ENCODE results near the gene PLXNA4.

PLXNA4 gene

GRCh38 chr7:132536654-132537395 lies 39.4 kb downstream of the PLXNA4 start:
- TF ChIP-seq GLI4 (tag by site-specific recombination; IDR thresholded peaks at IDR 0.05), result no peak
- TF ChIP-seq SCRT2 (tag by site-specific recombination; IDR thresholded peaks at IDR 0.05), result peak; percentile 42
- Histone ChIP-seq H3K36me3 (ENCODE audit: control insufficient read depth in 2 of 2, insufficient read depth in 1 of 2, low read length in 2 of 2) (no peaks in the 10 kb centered on the region), H3K9me3 (ENCODE audit: control insufficient read depth, insufficient read depth, low read depth, low read length) (no peaks in the 10 kb centered on the region), H3K4me1 (ENCODE audit: control insufficient read depth, insufficient read depth, low read length) (no peaks in the 10 kb centered on the region), H3K4me3 (ENCODE audit: low read depth, low read length) (no peak overlapping the region), H3K27ac (ENCODE audit: extremely low read depth, low read depth, low read length) (no peak overlapping the region)
- POLR2A ChIA-PET, result no interaction called here
- CTCF ChIA-PET, result interaction anchor here (0.6 to 1.1 kb wide), 4 partner anchors 19 to 1959 kb away, joined by 3 to 4 read pairs (median 3); no protein-coding TSS in a partner anchor

GRCh38 chr7:132533916-132534315 lies 42.4 kb downstream of the PLXNA4 start:
- POLR2A ChIA-PET, result no interaction called here
- no peak for TF ChIP-seq ZNF645 (tag by site-specific recombination; IDR thresholded peaks at IDR 0.05)
- no peak for TF ChIP-seq ZNF488 (tag by site-specific recombination; IDR thresholded peaks at IDR 0.05)
- TF ChIP-seq ZNF580 (tag by site-specific recombination; IDR thresholded peaks at IDR 0.05), result no peak
- TF ChIP-seq ZXDB (tag by site-specific recombination; IDR thresholded peaks at IDR 0.05), result no peak
- TF ChIP-seq ZNF558 (tag by site-specific recombination; IDR thresholded peaks at IDR 0.05), result no peak
- TF ChIP-seq ZNF274 (IDR thresholded peaks at IDR 0.05; ENCODE audit: low read length), result no peak
- TF ChIP-seq ZNF274 (tag by site-specific recombination; IDR thresholded peaks at IDR 0.05; ENCODE audit: borderline replicate concordance), result no peak
- no peak for TF ChIP-seq BCL11B (tag by site-specific recombination; IDR thresholded peaks at IDR 0.05; ENCODE audit: low read depth)
- no peak for TF ChIP-seq ZNF768 (tag by site-specific recombination; IDR thresholded peaks at IDR 0.05)
- TF ChIP-seq ZNF610 (tag by site-specific recombination; IDR thresholded peaks at IDR 0.05; ENCODE audit: borderline replicate concordance), result no peak
- TF ChIP-seq ZNF664 (tag by site-specific recombination; IDR thresholded peaks at IDR 0.05), result no peak
- TF ChIP-seq MYNN (tag by site-specific recombination; IDR thresholded peaks at IDR 0.05; ENCODE audit: borderline replicate concordance), result no peak
- no peak for TF ChIP-seq ZNF16 (tag by site-specific recombination; IDR thresholded peaks at IDR 0.05; ENCODE audit: low read depth)
- no peak for TF ChIP-seq ZBTB11 (tag by site-specific recombination; conservative IDR thresholded peaks at IDR 0.05; ENCODE audit: low read depth)
- no peak for TF ChIP-seq SP2 (tag by site-specific recombination; IDR thresholded peaks at IDR 0.05)
- TF ChIP-seq ZNF433 (tag by site-specific recombination; IDR thresholded peaks at IDR 0.05; ENCODE audit: low read depth), result no peak
- no peak for TF ChIP-seq ZNF266 (tag by site-specific recombination; IDR thresholded peaks at IDR 0.05; ENCODE audit: low read depth)
- no peak for TF ChIP-seq GLI4 (tag by site-specific recombination; IDR thresholded peaks at IDR 0.05)
- no peak for TF ChIP-seq ZNF335 (tag by site-specific recombination; conservative IDR thresholded peaks at IDR 0.05)
- Histone ChIP-seq H3K4me1 (ENCODE audit: control insufficient read depth, insufficient read depth, low read length) (no peaks in the 10 kb centered on the region), H3K36me3 (ENCODE audit: control insufficient read depth in 2 of 2, insufficient read depth in 1 of 2, low read length in 2 of 2) (no peaks in the 10 kb centered on the region), H3K27ac (ENCODE audit: extremely low read depth, low read depth, low read length) (no peak overlapping the region), H3K9me3 (ENCODE audit: control insufficient read depth, insufficient read depth, low read depth, low read length) (no peaks in the 10 kb centered on the region), H3K4me3 (ENCODE audit: low read depth, low read length) (no peak overlapping the region)
- CTCF ChIA-PET, result no interaction called here

All from HEK293 (cell line).